D341Med (cell line): ENCODE measurements around the gene BTNL3.
A peak's percentile ranks its signal among the peaks of the same experiment; 100 is the strongest.
"Not testable (repeated sequence)": the region's sequence is repeated elsewhere in the genome, so short reads cannot be mapped to it uniquely, and the experiment has no call there.

Experiments
- DNase-seq: peaks from one replicate; pipeline ENCODE4 v3.0.0; 2012; ENCODE audit warnings: low spot score

The BTNL3 gene

DNA sequence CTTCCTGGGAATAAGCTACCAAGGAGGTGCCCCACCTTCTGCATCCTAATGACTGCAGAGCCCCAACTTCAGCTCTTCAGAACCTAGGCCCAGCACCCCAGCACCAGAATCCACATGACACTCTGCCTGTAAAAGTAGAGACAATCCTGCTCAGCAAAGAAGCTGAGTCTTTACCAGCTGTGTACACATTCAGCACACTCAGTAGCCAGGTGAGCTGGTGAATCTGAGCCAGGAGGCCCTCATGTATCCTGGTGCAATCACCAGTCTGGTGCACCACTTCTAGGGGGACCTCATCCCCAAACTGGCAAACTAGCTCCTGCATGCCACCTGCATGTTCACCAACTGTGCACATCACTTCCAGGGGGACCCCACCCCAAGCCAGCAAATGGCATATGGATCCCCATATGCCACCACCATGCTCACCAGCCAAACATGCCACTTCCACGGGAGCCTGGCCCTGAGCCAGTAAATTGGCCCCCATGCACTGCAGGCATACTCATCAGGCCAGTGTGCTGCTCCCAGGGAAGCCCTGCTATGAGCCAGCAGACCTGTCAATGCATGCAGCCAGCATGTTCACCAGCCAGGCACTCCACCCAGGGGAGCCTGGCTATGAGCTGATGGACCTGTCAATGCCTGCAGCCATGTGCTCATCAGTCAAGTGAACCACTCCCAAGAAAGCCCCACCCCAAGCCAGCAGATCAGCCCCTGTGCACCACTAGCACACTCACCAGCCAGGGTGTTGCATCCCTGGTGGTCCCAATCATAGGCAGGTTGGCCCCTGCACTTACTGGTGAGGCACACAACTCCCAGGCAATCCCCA lies 35.8 kb downstream of the BTNL3 start:
- peak; percentile 4 for DNase-seq

DNA sequence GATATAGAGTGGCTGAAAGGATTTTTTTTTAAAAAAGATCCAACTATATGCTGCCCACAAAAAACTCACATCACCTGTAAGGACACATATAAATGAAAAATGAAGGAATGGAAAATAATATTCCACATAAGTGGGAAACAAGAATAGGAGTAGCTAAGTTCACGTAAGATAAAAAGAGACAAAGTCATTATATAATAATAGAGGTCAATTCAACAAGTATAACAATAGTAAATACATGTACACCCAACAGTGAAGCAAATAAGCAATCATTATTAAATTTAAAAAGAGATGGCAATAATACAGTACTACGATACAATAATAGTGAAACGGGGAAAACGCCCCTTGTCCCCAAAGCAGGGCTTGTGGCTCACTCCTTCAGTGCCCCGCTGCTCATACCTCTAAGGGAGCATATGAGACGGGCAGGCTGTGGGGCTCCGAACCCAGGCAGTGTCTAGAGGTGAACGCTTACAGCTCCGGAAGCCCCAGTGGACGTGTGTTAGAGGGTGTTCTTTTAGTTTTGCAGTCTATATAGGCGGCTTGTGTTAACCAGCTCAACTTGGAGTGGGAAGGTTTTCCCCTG lies 38.9 kb downstream of the BTNL3 start:
- peak; percentile 4 for DNase-seq

DNA sequence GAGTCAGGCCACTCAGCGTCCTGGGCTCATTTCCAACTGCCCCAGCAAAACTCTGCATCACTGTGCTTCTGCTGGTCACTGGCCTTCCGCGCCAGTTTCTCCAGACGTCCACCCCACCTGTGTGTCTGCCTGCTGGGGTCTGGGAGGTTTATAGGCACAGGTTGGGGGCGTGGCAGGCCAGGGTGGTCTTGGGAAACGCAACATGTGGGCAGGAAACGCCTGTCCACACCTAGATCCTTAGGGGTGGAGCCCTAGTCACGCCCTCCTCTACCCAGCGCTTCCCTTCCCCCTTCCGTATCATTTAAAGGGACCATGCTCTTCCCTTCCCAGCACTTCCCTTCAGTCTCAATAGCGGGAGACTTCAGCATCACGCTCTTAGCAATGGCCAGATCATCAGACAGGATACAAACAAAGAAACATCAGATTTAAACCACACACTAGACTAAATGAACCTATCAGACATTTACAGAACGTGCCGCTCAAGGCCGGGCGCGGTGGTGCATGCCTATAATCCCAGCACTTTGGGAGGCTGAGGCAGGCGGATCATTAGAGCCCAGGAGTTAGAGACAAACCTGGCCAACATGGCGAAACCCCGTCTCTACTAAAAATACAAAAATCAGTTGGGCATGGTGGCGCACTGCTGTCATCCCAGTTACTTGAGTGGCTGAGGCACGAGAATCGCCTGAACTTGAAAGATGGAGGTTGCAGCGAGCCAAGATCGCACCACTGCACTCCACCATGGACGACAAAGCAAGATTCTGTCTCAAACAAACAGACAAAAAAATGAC lies 39.6 kb downstream of the BTNL3 start:
- DNase-seq, result peak; percentile 4

DNA sequence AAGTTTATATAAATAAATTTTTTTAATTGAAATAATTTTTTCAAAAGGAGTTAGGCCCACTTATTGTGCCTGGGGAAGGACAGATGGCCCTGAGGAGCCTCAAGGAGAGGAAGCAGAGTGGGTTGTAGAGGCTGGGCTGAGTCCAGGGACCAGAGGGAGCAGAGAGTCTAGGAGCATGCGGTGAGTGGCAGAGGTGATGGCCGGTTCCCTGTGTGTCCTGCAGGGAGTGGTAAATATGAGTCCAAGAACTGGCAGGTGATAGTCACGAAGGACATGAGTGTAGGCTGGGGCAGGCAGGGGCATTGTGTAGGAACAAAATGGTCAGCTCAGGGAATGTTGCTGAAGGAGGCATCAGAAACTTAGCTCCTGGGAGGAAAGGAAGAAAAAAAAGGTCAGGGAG lies 43.1 kb downstream of the BTNL3 start:
- DNase-seq, result peak; percentile 1

DNA sequence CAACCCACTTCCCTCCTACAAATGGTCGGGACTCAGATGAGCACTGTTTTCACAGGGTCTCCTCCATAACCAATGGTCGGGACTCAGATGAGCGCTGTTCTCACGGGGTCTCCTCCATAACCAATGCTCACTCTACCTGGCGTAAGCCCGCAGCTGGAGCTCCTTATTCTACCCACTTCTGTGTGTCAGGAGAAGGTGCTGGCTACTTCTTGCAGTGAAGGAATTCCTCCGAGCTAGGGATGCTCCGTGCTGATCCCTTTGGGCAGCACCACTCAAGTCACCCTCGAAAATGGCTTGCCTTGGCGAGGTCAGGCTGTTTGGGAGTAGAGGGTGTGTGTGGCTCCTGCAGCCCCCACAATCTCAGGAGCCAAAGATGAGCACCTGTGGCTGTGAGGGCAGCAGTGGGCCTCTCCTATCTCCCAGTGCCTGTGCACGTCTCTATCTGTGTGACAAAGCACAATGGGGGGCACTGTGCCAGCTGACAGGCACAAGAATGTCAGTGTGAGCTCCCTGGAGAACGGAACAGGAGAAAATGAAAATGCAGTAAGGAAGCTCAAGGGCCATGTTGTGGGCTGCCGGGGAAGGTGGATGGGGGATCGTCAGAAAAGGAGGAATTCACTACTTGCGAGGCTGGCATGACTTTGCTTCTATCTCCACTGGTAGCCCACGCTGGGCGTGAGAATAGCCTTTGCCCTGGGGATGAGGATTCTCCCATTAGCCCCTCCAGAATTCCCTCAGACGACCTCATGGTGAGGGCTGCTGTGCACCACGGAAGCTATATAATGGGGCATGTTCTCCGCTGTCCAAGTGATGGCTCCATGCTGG lies 47.6 kb downstream of the BTNL3 start:
- DNase-seq, result peak; percentile 12

DNA sequence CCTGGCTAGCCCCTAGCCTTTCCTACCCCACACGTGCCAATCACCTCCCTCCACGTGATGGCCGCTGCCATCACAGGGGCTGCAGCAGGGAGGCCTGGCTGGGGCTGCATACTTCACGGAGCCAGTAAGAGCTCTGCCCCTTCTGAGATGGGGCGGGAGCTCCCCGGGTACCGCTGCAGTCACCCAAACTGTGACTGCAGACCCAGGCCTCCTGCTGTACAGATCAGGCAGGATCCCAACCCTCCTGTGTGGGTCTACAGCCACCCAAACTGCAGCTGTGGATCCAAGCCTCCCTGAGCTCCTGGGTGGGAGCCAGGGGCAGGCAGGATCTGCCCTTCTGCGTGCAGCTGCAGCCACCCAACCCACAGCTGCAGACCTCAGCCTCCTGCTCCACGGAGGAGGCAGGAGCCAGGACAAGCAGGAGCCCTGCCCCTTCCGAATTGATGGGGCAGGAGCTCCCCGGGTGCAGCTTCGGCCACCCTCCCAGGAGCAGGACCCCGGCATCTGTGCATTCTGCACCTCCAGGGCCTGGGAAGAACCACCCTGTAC lies 48.2 kb downstream of the BTNL3 start:
- peak; percentile 8 for DNase-seq

DNA sequence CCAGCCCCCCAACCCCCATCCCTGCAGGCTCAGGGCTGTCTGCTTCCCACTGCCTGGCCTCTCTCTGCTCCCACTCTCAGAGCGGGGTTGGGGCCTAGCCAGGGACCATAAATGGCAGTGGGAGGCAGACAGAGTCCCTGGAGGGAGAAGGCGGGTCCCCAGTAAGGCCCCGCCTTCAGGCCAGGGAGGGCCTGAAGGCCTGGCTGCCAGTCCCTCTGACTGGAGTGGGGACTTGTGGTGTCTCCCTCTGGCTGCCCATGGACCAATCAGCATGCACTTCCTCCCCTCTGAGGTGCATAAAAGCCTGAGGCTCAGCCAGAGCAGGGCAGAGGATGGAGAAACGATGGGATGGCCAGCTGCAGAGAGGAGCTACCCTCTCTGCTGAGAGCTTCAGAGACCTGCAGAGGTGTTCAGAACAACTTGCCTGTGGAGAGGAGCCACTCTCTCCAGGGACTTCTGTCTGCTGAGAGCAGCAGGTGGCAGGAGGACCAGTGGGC lies 48.8 kb downstream of the BTNL3 start:
- DNase-seq, result no peak

DNA sequence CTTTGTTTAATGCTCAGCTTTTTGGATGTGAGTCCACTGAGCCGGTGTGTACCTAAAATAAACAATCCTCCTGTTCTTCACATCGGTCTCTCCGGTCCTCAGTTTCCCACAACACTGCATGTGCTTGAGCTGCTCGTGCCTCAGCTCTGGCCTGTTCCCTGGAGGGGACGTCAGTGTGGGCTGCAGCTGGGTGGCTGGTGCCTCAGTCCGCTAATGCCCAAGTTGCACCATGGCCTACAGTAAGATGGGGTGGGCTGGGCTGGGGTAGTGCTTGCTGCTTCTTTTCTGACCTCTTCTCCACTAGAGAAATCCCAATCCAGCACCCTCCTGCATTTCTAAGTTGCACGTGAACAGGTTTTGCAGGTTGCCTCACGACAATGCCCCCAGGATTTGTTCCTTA lies 50.8 kb downstream of the BTNL3 start:
- DNase-seq, result peak; percentile 15

DNA sequence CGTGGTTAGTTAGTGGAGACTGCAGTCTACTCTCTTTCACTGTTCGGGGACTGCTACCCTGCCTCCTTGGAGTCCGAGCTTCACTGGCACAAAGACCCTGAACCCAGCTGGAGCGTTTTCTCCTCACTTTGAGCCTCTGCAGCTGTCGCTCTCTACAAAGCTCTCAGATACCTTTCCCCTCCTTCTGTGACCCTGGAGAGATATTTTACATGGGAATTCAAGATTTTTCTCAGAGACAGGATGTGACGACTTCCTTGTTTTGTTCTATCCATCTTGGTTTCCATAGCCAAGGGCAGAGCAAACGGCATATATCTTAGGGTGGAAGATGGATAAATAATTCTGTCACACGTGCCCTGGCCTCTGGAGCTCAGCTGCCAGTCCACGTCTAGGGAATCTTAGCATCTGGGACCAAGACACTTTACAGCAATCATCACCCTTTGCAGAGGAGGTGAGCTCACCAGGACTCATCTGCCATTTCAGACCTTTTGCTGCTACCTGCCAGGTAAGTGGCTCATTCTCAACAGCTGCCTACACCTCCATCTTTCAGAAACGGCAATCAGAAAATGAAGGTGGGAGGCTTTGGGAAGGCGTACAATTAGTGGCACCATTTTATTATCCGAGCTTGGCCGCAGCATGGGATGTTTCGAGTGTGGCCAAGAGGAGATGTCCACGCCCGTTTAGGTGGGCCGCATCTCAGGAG lies 51.4 kb downstream of the BTNL3 start, which contains the start of gene BTNL9:
TSS of gene BTNL9 (plus strand) at position 336 of the 700 bp plus-strand sequence. CDS start 5,224 bp downstream, outside the sequence.
- peak; percentile 4 for DNase-seq

DNA sequence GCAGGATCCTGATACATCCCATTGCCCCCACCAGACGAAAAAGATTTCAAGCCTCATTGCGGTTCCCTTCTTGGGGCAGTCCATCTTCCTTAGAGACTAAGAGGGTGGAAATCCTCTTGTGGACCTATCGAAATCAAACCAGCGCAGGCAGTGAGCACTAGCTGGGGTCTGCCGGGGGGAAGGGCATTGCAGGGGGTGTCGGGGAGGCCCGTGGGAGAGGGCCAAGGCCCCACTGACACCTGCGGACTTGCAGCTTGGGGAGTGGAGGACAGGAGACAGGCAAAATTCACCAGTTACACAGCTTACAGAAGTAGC lies 51.9 kb downstream of the BTNL3 start:
- peak; percentile 10 for DNase-seq

DNA sequence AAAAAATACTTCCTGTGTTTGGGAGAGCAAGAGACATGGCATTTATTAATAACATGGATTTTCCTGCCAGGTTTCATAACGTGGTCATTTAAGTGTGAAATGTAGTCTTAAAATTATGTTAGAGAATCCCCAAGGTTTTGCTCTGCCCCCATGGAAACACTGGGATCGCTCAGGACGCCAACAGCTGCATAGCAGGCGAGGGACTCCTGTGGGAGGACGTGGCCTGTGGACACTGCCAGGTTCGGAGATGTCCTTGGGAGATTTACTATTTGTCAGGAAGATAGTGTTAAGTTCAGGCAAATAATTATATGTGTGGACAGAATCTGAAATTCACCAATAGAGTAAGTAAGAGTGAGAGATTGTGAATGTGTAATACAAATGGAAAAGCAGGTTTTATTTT lies 52.4 kb downstream of the BTNL3 start:
- peak; percentile 18 for DNase-seq

DNA sequence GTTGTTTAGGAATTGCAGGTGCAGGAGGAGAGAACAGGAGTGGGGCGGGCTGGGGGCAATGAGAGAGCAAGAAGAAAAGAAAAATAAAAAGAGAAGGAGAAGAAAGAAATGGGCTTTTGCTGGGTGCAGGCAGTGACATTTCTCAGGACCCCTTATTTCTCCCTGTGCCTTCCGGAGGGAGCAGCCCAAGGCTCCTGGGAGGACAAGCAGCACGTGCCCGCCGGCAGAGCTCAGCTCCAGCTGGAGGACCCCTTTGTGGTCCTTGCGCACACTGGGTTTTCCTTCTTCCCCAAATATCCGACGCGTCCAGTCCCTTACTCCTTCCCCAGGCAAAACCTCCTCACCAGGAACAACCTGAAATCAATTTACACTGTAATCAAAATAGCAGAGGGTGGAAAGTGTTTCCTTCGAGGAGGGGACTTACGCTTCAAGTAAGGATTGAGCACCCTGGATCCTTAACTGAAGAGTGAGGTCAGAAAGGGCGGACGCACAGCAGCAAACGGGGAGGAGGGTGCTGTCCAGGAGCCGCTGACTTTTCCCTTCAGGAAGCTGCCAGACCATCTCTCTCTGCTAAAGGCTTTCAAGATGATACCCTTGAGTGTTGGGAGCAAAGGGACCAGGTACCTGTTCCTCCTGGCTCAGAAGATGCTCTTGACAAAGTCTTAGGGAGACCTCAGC lies 53.5 kb downstream of the BTNL3 start:
- peak; percentile 33 for DNase-seq

DNA sequence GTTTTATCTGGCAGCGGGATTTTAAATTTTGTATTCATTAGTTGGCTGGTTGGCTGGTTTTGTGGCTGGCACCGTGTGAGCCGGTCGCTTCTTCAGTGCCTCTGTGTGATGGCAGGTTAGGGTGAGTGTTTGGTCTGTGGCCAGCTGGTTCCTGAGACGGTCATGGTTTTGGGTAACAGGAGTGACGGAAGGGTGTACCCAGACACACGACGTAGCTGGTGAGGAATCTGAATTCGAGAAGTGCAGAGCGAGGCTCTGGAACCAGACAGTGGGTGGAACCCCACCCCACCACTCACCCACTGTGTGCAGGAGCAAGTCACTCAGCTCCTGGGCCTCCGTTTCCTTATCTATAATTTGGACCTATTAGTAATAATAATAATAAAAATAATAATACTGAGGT lies 54.1 kb downstream of the BTNL3 start:
- DNase-seq, result peak; percentile 9

DNA sequence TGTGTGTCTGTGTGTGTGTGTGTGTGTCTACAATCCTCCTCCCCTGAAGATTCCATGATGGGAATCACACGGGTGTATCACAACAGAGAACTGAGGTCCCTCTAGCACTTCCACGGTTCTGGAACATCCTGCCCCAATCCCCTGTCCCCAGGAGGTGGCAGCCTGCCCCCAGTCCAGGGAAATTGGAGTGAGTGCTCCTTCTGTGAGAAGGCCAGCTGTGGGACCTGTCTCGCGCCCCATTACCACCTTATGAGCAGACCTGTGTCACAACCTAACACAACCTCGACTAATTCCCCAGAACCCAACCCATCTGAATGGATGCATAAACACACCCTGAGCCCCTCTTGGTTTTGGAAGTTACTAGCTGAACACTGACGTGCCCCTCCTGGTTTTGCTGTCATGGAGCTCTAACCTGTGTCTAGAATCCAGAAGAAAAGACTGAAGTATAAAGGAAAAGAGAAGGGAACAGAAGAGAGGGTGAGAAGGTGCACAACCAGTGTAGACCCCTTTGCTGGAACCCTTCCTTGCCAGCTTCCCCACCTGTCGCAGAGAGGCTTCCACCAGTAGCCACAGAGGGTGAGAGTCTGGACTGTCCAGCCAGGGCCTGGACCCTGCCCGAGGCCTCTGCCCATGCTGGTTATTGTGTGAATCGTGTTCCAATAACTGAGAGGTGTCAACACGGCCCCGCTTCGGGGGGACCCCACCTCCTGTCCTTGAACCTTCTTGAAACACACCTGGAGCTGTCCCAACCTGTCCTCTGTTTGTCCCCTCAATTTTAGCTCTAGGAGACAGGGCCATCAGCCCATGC lies 54.8 kb downstream of the BTNL3 start:
- peak; percentile 45 for DNase-seq

DNA sequence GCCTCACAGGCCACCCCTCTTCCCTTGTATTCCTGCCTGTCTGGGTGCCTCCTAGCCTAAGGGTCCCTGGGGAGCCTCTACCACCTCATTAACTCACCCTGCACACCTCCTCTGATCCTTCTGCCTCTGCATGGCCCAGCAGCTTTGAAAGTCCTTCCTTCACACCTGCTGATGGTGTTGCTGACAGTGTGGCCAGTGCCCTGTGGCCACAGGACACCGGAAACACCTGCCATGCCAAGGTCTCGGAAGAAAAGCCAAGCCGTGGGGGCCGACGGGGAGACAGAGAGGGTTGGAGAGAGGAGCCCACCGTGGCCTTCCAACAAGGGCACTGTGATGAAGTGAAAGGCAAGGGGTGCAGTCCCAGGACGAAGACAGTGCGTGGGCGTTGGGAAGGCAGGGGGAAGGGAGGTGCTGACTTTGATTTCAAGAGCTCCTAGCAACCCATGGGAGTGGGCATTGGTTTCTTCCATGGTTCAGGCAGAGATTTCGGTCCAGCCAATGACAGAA lies 55.5 kb downstream of the BTNL3 start:
- DNase-seq, result peak; percentile 9

DNA sequence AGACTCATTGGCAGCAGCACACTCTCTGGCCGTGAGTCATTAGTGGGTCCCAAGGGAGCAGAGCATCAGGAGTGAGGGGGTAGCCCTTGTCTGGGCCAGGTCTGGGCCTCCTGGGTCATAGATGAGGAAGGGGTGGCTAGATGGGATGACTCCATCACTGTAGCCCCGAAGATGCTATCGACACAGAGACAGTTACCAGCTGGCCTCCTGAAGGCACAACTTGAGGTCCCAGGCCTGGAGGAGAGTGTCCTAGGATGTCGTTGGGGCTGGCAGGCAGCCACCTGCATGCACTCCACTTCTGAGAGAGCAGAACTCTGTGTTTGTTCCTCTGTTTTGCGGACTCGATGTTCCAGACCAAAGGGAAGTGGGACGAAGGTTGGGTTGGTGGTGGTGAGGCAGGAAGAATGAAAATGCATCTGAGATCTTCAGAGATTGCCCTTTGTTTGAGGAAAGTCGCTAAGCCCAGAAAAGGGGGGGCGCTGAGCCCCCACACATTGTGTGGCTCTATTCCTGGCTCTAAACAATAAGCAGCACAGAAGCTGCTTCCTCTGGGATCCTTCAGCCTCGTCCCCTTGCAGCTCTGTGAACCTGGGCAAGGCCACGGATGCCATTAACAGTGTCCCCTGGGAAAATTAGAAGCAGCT lies 56.1 kb downstream of the BTNL3 start:
- peak; percentile 11 for DNase-seq

DNA sequence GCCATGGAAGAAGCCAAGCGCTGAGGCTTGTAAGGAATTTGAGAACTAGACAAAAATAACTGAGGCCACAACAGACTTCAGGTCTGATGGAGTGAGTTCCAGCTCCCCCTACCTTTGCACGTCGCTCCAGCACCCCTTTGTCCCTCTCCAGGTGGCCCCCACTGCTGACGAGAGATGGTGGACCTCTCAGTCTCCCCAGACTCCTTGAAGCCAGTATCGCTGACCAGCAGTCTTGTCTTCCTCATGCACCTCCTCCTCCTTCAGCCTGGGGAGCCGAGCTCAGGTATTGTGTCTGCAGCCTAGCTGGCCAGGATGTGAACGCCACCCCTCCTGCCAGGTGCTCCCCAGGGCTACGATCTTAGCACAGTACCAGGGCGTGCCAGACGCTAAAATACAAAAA lies 56.7 kb downstream of the BTNL3 start:
- DNase-seq, result peak; percentile 14

DNA sequence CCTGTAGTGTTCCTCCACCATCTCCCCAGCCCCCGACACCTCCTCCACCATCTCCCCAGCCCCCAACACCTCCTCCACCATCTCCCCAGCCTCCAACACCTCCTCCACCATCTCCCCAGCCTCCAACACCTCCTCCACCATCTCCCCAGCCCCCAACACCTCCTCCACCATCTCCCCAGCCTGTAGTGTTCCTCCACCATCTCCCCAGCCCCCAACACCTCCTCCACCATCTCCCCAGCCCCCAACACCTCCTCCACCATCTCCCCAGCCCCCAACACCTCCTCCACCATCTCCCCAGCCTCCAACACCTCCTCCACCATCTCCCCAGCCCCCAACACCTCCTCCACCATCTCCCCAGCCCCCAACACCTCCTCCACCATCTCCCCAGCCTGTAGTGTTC lies 57.2 kb downstream of the BTNL3 start:
- not testable (repeated sequence) for DNase-seq

DNA sequence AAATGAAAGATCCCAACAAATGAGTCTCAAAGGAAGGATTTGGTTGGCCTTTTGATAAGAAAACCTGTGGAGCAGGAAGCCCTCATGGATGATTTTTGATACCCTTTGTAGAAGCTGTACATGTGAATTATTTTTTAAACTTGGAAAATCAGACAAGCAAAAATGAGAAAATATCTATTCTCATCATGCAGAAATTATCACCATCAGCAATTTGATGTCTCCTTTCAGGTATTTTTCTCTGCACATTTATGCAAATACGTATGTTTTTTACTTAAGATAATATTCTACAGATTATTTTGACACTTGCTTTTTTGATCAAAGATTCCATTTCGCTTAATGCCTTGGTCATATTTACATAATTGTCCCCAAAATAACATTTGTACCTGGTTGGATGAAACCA lies 58.6 kb downstream of the BTNL3 start:
- DNase-seq, result no peak
